HG03439 (cell line): ENCODE measurements around the gene SYDE2.

ENCODE experiments used
- ATAC-seq: cut with Tn5 transposase; IDR thresholded peaks from one replicate; pipeline ENCODE4 v1.9.1; 2021; ENCODE audit warnings: mild to moderate bottlenecking, moderate library complexity; ENCODE audit not compliant: unreplicated experiment

Gene SYDE2

GRCh38 chr1:85125891-85126290 is 74.9 kb downstream of the SYDE2 start:
- ATAC-seq = no peak

- no peak for ATAC-seq
Observed at GRCh38 chr1:85124091-85124490, 76.7 kb downstream of the SYDE2 start.

DNA sequence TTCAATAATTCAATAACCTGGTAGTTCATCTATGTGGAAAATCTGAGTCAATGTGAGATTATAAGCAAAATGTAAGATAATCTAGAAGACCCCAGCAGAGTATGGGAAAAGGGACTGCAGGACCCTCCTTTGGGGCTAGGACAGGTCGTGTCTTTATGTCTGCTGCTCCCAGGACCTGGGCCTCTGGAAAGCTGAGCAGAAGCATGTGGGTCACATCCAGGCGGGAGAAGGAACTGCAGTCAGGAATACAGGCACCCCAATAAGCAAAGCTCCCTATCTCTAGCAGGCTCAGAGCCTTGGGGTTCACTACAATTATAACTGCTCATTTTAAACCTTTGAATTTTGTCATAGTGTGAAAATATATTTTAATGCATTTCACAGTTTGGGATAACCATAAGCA is 78.6 kb downstream of the SYDE2 start:
- no peak for ATAC-seq

- no peak for ATAC-seq
Observed at GRCh38 chr1:85121744-85122143, 79.1 kb downstream of the SYDE2 start.

DNA sequence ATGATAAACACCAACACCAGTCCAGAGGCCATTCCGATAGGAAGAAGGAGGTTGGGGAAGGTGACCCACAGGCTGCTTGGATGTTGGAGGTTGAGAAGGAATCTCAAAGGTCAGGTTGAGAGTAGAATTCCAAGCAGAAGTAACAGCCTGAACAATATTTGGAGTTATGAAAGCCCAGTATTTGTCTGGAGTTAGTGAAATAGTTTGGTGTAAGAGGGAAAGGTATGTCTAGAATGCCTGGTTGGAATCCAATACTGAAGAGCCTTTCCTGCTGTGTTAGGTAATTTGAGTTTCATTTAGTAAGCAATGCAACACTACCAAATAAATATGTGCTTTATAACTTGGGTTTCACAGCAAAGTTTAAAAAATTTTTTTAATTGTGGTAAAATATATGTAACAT is 82.1 kb downstream of the SYDE2 start:
- no peak for ATAC-seq

DNA sequence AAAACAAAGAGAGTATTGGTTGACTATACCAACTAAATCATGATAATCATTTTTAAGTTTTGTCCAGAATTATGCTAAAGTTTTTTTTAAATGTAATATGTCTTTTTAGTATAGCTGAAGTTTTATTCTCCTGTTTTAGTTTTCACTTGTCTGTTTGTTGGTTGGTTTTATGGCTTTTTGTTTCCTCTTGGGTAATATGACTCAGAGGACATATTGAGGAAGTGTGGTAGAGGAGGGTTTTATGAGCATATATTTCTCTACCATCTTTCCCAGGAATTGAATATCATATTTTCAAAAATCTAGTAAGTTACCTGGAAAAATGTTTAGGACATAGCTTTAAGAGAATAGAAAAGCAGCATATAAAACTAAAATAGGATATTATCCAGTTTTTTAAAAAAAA is 84.0 kb downstream of the SYDE2 start:
- no peak for ATAC-seq

DNA sequence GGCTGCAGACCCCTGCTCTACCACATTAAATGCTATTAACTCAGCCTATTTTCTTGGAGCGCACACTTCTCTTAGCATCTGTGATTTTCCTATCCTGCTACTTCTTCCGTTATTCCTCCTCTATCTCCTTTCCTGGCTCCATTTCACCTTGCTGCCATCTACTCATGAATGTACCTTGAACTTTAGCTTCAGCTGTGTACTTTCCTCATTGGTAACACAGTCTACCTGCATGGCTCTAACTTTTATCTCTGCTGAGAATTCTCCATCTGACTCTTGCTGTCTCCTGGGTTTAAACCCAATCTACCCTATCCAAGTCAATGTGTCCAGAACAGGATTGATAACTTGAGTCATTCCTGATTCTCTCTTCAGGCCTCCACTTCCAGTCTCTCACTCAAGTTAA is 84.9 kb downstream of the SYDE2 start:
- ATAC-seq = no peak

- no peak for ATAC-seq
Observed at GRCh38 chr1:85111695-85112094, 89.1 kb downstream of the SYDE2 start.

DNA sequence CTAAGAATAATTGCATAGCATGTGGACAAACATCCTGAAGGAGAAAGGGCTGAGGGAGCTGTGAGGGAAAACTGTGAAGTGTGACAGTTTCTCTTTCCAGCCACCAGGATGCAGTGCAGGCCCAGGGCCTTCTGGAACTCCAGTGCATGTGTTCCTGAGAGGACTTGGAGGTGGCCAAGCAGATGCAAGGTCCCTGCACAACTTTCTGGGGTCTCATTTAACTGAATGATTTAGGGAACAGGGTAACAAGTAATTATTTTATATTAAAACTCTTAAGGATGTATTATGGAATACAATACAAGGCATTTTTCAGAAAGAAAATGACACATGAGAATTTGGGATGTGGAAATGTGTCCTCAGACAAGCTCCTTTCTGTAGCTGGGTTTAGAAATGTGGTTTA is 91.3 kb downstream of the SYDE2 start:
- peak; percentile 51 for ATAC-seq
